ENCODE results near the gene CMAS. TPM values are rescaled to one million over a fixed set of nuclear protein-coding genes. Genes with fewer than 3 reads are reported as not detected.

CMAS gene
- total and polyA plus RNA-seq, 2 experiments from 2014 or later = 61.2 to 118 TPM

- Mint-ChIP-seq H3K4me1 (peaks cover 7% of the 10 kb centered on the region; the same call in 2 of the 3 replicates), H3K9me3 (peaks cover 29% of the 10 kb centered on the region), H3K27me3 (ENCODE audit: insufficient read depth, low read depth, poor library complexity) (peaks cover 2% of the 10 kb centered on the region), H3K4me3 (no peak overlapping the region), H3K36me3 (ENCODE audit: low read depth) (peaks cover 8% of the 10 kb centered on the region; the same call in 2 of the 3 replicates), H3K27ac (no peak overlapping the region)
- Histone ChIP-seq H3K4me1 (ENCODE audit: insufficient read depth) (no peaks in the 10 kb centered on the region), H3K4me2 (no peak overlapping the region), H3K36me3 (ENCODE audit: insufficient read depth) (no peaks in the 10 kb centered on the region), H3K27ac (ENCODE audit: low read depth) (no peak overlapping the region), H2AFZ (no peak overlapping the region), H3K27me3 (ENCODE audit: insufficient read depth) (no peaks in the 10 kb centered on the region), H3F3A (replicated peaks; ENCODE audit: low read depth) (no peaks in the 10 kb centered on the region), H3K4me3 (no peak overlapping the region), H4K20me1 (replicated peaks; ENCODE audit: insufficient read depth) (no peaks in the 10 kb centered on the region), H3K9me2 (ENCODE audit: insufficient read depth) (0 out of 2 replicates have a peak, but pooled peaks cover 8% of the 10 kb centered on the region), H3K79me2 (replicated peaks; ENCODE audit: insufficient read depth) (no peaks in the 10 kb centered on the region)
- DNase-seq (ENCODE audit: low spot score) = no peak
- ATAC-seq = no peak
- no peak for TF ChIP-seq CREB1 (CRISPR knock-in tag; IDR thresholded peaks at IDR 0.05; ENCODE audit: low read depth)
- no peak for TF ChIP-seq NANOG (IDR thresholded peaks at IDR 0.05; ENCODE audit: borderline replicate concordance)
- no peak for TF ChIP-seq JUNB (IDR thresholded peaks at IDR 0.05; ENCODE audit: unreplicated experiment)
Observed at GRCh38 chr12:22008196-22008595, 37.8 kb upstream of the CMAS start.

GRCh38 chr12:22014041-22014782 lies 31.8 kb upstream of the CMAS start:
- DNase-seq (ENCODE audit: low spot score) (no peak), ATAC-seq (no peak)
- no peak overlapping the region for H3K27ac ChIP-seq (ENCODE audit: low read depth)
- peaks cover 17% of the 10 kb centered on the region for H3K9me3 Mint-ChIP-seq
- H3F3A ChIP-seq (replicated peaks; ENCODE audit: low read depth) = no peaks in the 10 kb centered on the region
- no peaks in the 10 kb centered on the region for H3K4me1 ChIP-seq (ENCODE audit: insufficient read depth)
- no peak overlapping the region for H3K4me3 ChIP-seq
- H3K27ac Mint-ChIP-seq = no peak overlapping the region; the same call in 1 of the 2 replicates
- H2AFZ ChIP-seq = peak overlapping the region; percentile 43; the same call in 1 of the 2 replicates
- H3K36me3 ChIP-seq (ENCODE audit: insufficient read depth) = no peaks in the 10 kb centered on the region
- H4K20me1 ChIP-seq (replicated peaks; ENCODE audit: insufficient read depth) = no peaks in the 10 kb centered on the region
- H3K27me3 ChIP-seq (ENCODE audit: insufficient read depth) = no peaks in the 10 kb centered on the region
- no peak overlapping the region for H3K4me3 Mint-ChIP-seq
- H3K4me2 ChIP-seq = no peak overlapping the region
- no peaks in the 10 kb centered on the region for H3K27me3 Mint-ChIP-seq (ENCODE audit: insufficient read depth, low read depth, poor library complexity)
- peaks cover 2% of the 10 kb centered on the region; the same call in 1 of the 3 replicates for H3K4me1 Mint-ChIP-seq
- no peaks in the 10 kb centered on the region for H3K9me2 ChIP-seq (ENCODE audit: insufficient read depth)
- peaks cover 2% of the 10 kb centered on the region; the same call in 1 of the 3 replicates for H3K36me3 Mint-ChIP-seq (ENCODE audit: low read depth)
- H3K79me2 ChIP-seq (replicated peaks; ENCODE audit: insufficient read depth) = no peaks in the 10 kb centered on the region
- TF ChIP-seq EZH2phosphoT487 (IDR thresholded peaks at IDR 0.05; ENCODE audit: unreplicated experiment) (no peak), CTCF (conservative IDR thresholded peaks at IDR 0.05; ENCODE audit: low read depth in 2 of 2) (no peak), ZNF331 (CRISPR knock-in tag; IDR thresholded peaks at IDR 0.05; ENCODE audit: low read depth) (no peak), JUNB (IDR thresholded peaks at IDR 0.05; ENCODE audit: unreplicated experiment) (no peak), REST (IDR thresholded peaks at IDR 0.05; ENCODE audit: unreplicated experiment) (no peak), EZH2 (IDR thresholded peaks at IDR 0.05; ENCODE audit: low read depth, unreplicated experiment) (no peak), ZNF114 (CRISPR knock-in tag; IDR thresholded peaks at IDR 0.05) (no peak), NANOG (IDR thresholded peaks at IDR 0.05; ENCODE audit: borderline replicate concordance) (no peak)
- TF ChIP-seq, protein P1, sequence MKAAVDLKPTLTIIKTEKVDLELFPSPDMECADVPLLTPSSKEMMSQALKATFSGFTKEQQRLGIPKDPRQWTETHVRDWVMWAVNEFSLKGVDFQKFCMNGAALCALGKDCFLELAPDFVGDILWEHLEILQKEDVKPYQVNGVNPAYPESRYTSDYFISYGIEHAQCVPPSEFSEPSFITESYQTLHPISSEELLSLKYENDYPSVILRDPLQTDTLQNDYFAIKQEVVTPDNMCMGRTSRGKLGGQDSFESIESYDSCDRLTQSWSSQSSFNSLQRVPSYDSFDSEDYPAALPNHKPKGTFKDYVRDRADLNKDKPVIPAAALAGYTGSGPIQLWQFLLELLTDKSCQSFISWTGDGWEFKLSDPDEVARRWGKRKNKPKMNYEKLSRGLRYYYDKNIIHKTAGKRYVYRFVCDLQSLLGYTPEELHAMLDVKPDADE (IDR thresholded peaks at IDR 0.05) = no peak

All from GM23338 (cell line).